Neural progenitor cell (in vitro differentiated cells): Measurements from ENCODE around the gene UBAC1. TPM values are rescaled to one million over a fixed set of nuclear protein-coding genes. Genes with fewer than 3 reads are reported as not detected.

Experiments used
- DNase-seq: peaks from one replicate; pipeline ENCODE4 v3.0.0-alpha.2; 2016; ENCODE audit warnings: low spot score
- H2AFZ ChIP-seq: fragments of 200-600 bp; sonication (generic); replicated peaks from 2 replicates; pipeline ENCODE4 v1.6.1; 2016; ENCODE audit warnings: antibody characterized with exemption
- H3F3A ChIP-seq: fragments of 200-600 bp; sonication (generic); 2 replicates; pipeline ENCODE4 v1.6.1; 2016; ENCODE audit warnings: antibody characterized with exemption, low read depth
- H3K27ac ChIP-seq: fragments of 200-600 bp; sonication (generic); 2 replicates; pipeline ENCODE4 v1.5.1; 2016; ENCODE audit warnings: mild to moderate bottlenecking
- H3K27me3 ChIP-seq: fragments of 200-600 bp; sonication (generic); 2 replicates; pipeline ENCODE4 v1.6.1; 2016; ENCODE audit warnings: mild to moderate bottlenecking, moderate library complexity
- H3K36me3 ChIP-seq: fragments of 200-600 bp; sonication (generic); 2 replicates; pipeline ENCODE4 v1.5.1; 2016
- H3K4me1 ChIP-seq: fragments of 200-600 bp; sonication (generic); 2 replicates; pipeline ENCODE4 v1.6.1; 2016; ENCODE audit warnings: mixed run types
- H3K4me2 ChIP-seq: fragments of 200-600 bp; sonication (generic); 2 replicates; pipeline ENCODE4 v1.6.1; 2016
- H3K4me3 ChIP-seq: fragments of 200-600 bp; sonication (generic); 2 replicates; pipeline ENCODE4 v1.5.1; 2016
- H3K79me2 ChIP-seq: fragments of 200-600 bp; sonication (generic); 2 replicates; pipeline ENCODE4 v1.6.1; 2016; ENCODE audit warnings: low read depth
- H3K9ac ChIP-seq: fragments of 200-600 bp; sonication (generic); 2 replicates; pipeline ENCODE4 v1.6.1; 2016
- H3K9me3 ChIP-seq: fragments of 200-600 bp; sonication (generic); 2 replicates; pipeline ENCODE4 v1.5.1; 2016; ENCODE audit warnings: low read depth
- H4K20me1 ChIP-seq: fragments of 200-600 bp; sonication (generic); 2 replicates; pipeline ENCODE4 v1.6.1; 2016; ENCODE audit warnings: low read depth
- H3K27ac Mint-ChIP-seq: 3 replicates; pipeline ENCODE4 v1.8.0; 2021; ENCODE audit warnings: mixed read lengths
- H3K27me3 Mint-ChIP-seq: 2 replicates; pipeline ENCODE4 v1.8.0; 2022; ENCODE audit warnings: low read depth, mild to moderate bottlenecking, inconsistent platforms, moderate library complexity, mixed read lengths; ENCODE audit not compliant: insufficient read depth
- H3K36me3 Mint-ChIP-seq: 3 replicates; pipeline ENCODE4 v1.8.0; 2021; ENCODE audit warnings: mixed read lengths
- H3K4me1 Mint-ChIP-seq: 3 replicates; pipeline ENCODE4 v1.8.0; 2021; ENCODE audit warnings: mixed read lengths
- H3K4me3 Mint-ChIP-seq: 3 replicates; pipeline ENCODE4 v1.8.0; 2021; ENCODE audit warnings: mild to moderate bottlenecking, moderate library complexity, mixed read lengths
- H3K9me3 Mint-ChIP-seq: 3 replicates; pipeline ENCODE4 v1.8.0; 2020; ENCODE audit warnings: mixed read lengths
- EZH2 ChIP-seq: fragments of 200-600 bp; sonication (generic); IDR thresholded peaks from 2 replicates; pipeline ENCODE4 v1.6.1; 2017; ENCODE audit warnings: antibody characterized with exemption, mild to moderate bottlenecking, moderate library complexity
- EZH2phosphoT487 ChIP-seq: fragments of 200-600 bp; sonication (generic); IDR thresholded peaks from 2 replicates; pipeline ENCODE4 v1.6.1; 2017; ENCODE audit warnings: antibody characterized with exemption
- total RNA-seq: library from RNA; depleted of rRNA; stranded (reverse); fragments of >200 nt; gene quantifications from 2 replicates; pipeline ENCODE4 v1.2.3, GENCODE V29; 2015; ENCODE audit warnings: low replicate concordance
- TF ChIP-seq, protein P1 (sequence below): fragments of 200-600 bp; sonication (generic); IDR thresholded peaks from 2 replicates; pipeline ENCODE4 v1.5.1; 2017; ENCODE audit warnings: antibody characterized with exemption, mild to moderate bottlenecking

The UBAC1 gene
- total RNA-seq, 1 donor from 2014 or later: 66.0 TPM

DNA sequence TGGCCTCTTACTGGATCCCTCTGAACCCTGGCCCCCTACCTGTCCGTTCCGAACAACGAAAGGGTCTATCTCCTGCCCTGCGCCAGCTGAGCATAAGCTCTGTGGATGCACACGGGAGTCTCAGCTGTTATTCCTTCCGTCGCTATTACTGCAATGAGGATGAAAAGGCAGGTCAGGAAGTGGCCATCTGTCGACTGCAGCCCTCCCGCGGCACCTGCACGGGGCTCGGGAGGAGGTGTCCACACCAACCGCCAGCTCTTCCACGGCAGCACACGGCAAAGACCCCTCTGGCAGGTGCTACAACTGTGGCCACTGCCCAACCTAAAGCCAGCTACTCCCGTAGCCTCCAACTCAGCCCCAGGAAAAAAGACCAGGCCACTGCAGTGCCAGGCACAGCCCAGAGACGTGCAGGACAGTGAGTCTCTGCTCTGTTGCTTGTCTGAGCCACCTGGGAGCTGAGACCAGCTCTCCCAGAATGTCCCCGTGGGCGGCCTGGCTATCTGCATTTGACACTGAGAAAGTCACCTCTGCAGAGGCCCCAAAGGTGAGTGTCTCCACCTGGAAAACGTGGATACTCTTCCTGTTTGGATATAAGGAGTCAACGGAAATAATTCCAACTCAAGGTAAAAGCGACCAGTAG lies 72.9 kb downstream of the UBAC1 start:
- Mint-ChIP-seq H3K36me3 (peaks cover 10% of the 10 kb centered on the region), H3K4me3 (no peak overlapping the region), H3K27ac (no peak overlapping the region), H3K27me3 (peaks cover 3% of the 10 kb centered on the region), H3K4me1 (peaks cover 71% of the 10 kb centered on the region), H3K9me3 (peaks cover 3% of the 10 kb centered on the region)
- Histone ChIP-seq H3K27ac (no peak overlapping the region), H2AFZ (no peak overlapping the region), H3F3A (peaks cover 5% of the 10 kb centered on the region), H3K79me2 (peaks cover 100% of the 10 kb centered on the region), H3K4me2 (no peak overlapping the region), H3K4me1 (peaks cover 30% of the 10 kb centered on the region), H4K20me1 (peaks cover 100% of the 10 kb centered on the region), H3K27me3 (no peaks in the 10 kb centered on the region), H3K9ac (no peak overlapping the region), H3K9me3 (no peaks in the 10 kb centered on the region), H3K4me3 (no peak overlapping the region), H3K36me3 (no peaks in the 10 kb centered on the region)
- TF ChIP-seq, protein P1, sequence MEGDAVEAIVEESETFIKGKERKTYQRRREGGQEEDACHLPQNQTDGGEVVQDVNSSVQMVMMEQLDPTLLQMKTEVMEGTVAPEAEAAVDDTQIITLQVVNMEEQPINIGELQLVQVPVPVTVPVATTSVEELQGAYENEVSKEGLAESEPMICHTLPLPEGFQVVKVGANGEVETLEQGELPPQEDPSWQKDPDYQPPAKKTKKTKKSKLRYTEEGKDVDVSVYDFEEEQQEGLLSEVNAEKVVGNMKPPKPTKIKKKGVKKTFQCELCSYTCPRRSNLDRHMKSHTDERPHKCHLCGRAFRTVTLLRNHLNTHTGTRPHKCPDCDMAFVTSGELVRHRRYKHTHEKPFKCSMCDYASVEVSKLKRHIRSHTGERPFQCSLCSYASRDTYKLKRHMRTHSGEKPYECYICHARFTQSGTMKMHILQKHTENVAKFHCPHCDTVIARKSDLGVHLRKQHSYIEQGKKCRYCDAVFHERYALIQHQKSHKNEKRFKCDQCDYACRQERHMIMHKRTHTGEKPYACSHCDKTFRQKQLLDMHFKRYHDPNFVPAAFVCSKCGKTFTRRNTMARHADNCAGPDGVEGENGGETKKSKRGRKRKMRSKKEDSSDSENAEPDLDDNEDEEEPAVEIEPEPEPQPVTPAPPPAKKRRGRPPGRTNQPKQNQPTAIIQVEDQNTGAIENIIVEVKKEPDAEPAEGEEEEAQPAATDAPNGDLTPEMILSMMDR: no peak
- TF ChIP-seq EZH2 (no peak), EZH2phosphoT487 (no peak)
- no peak for DNase-seq

DNA sequence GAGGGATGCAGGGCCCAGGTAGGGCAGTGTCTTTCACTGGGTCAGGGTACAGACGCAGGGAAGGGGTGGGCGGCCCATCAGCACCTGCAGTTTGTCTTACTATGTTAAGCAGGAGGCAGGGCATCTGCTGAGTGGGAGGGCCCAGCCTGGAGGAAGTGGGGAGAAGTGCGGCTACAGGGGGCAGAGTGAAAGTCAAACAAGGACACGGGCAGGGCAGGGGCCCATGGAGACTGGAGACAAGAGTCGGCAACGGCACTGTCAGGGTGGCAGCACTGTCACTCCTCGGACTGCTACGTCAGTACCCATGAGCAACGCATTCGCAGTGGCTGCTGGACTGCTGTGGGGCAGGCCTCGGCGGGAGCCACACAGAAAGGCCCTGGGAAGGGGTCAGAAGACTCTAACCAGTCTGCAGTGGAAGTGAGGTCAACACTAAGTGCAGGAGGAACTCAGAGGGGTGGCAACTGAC lies 73.6 kb downstream of the UBAC1 start:
- Histone ChIP-seq H3K9me3 (no peaks in the 10 kb centered on the region), H3K79me2 (peaks cover 100% of the 10 kb centered on the region), H3K9ac (no peak overlapping the region), H2AFZ (no peak overlapping the region), H4K20me1 (peaks cover 100% of the 10 kb centered on the region), H3K4me1 (peaks cover 30% of the 10 kb centered on the region), H3K27me3 (no peaks in the 10 kb centered on the region), H3K27ac (no peak overlapping the region), H3F3A (peaks cover 5% of the 10 kb centered on the region), H3K4me3 (no peak overlapping the region), H3K36me3 (no peaks in the 10 kb centered on the region), H3K4me2 (no peak overlapping the region)
- Mint-ChIP-seq H3K36me3 (peaks cover 9% of the 10 kb centered on the region), H3K4me3 (no peak overlapping the region), H3K27me3 (peaks cover 3% of the 10 kb centered on the region), H3K27ac (peak overlapping the region; percentile 38), H3K4me1 (peaks cover 76% of the 10 kb centered on the region), H3K9me3 (no peaks in the 10 kb centered on the region)
- peak; percentile 36 for DNase-seq
- TF ChIP-seq EZH2: no peak
- TF ChIP-seq, protein P1: no peak
- TF ChIP-seq EZH2phosphoT487: no peak

DNA sequence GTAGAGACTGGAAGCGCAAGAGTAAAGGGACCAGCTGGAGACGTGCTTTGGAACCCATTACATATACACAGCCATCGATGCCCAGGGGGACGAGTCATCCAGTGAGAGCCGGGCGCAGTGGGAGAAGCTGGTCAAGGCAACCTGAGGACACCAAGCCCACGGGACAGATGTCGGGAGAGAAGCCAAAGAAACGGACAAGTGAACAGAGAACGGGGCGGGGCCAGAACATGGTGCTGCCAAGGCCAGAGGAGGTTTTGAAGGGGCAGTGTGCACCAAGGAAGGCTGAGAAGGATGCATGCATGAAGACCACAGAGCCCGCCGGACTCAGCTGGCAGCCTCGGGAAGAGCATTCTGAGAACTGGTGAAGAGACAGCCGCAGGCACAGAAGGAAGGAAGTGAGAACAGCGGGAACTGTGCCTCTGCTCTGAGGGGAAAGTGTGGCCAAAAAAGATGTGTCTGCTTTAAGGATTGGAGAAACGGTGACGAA lies 74.1 kb downstream of the UBAC1 start:
- peaks cover 28% of the 10 kb centered on the region for H3K4me1 ChIP-seq
- H3K9ac ChIP-seq: no peak overlapping the region
- no peak overlapping the region for H3K27ac ChIP-seq
- Mint-ChIP-seq H3K4me1 (peaks cover 75% of the 10 kb centered on the region), H3K27ac (peak overlapping the region; percentile 38), H3K4me3 (peak overlapping the region; percentile 14), H3K27me3 (peaks cover 3% of the 10 kb centered on the region), H3K9me3 (no peaks in the 10 kb centered on the region), H3K36me3 (peaks cover 9% of the 10 kb centered on the region)
- H3K36me3 ChIP-seq: no peaks in the 10 kb centered on the region
- H3F3A ChIP-seq: peaks cover 5% of the 10 kb centered on the region
- no peak overlapping the region for H3K4me2 ChIP-seq
- no peaks in the 10 kb centered on the region for H3K9me3 ChIP-seq
- H4K20me1 ChIP-seq: peaks cover 100% of the 10 kb centered on the region
- TF ChIP-seq EZH2 (no peak), EZH2phosphoT487 (no peak)
- TF ChIP-seq, protein P1: no peak
- peaks cover 100% of the 10 kb centered on the region for H3K79me2 ChIP-seq
- H3K4me3 ChIP-seq: no peak overlapping the region
- no peak overlapping the region for H2AFZ ChIP-seq
- DNase-seq: no peak
- H3K27me3 ChIP-seq: no peaks in the 10 kb centered on the region
